Inferior parietal cortex (tissue), 1 donor: ENCODE results near the gene ISCA2.
"Not testable (repeated sequence)": the region's sequence is repeated elsewhere in the genome, so short reads cannot be mapped to it uniquely, and the experiment has no call there.

Experiments used
- DNase-seq: peaks from one replicate; pipeline ENCODE4 v3.0.0-alpha.2; 2016; ENCODE audit errors: extremely low spot score

ISCA2 gene

DNA sequence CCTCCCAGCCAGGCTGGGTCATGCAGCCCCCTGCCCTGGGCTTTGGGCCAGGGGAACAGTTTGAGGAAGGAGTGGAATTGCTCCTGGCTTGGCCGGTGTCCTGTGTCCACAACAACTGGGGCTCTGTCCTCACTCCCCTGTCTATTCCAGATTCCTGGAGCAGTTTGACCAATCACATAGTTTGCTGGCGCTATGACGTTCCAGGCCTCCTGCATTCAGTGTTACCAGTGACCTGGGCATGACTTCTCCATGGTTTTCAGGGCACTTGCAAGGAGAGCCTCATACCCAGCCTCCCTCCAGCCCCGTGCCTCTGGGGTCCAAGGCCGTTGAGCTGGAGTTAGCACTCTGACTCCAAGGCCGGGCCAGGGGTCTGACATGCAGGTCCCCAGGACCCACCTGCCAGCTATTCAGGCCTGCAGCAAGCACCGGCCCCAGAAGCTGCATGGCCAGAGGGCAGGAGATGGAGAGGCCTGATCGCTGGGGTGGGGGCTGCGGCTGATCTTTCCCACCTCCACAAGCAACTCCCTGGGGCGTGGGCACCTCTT, 34.2 kb downstream of the ISCA2 start:
- DNase-seq: no peak

DNA sequence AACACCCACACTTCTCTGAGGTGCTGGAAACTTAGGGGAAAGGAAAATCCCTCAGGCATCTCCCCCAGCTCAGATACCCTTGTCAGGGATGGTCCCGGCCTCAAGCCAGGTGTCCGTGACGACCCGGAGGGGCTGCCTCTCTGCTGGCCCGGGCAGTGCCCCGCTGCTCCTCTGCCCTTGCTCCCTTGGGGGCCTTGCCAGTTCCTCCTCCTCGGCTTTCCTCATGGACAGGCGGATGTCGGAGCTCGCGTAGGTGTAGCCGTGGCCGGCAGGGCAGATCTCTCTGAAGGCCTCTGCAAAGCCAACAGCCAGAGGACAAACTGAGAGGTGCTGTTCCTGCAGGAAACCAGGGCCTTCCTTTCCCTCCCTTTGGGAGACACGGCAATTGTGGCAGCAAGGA, 34.8 kb downstream of the ISCA2 start:
- DNase-seq: no peak

DNA sequence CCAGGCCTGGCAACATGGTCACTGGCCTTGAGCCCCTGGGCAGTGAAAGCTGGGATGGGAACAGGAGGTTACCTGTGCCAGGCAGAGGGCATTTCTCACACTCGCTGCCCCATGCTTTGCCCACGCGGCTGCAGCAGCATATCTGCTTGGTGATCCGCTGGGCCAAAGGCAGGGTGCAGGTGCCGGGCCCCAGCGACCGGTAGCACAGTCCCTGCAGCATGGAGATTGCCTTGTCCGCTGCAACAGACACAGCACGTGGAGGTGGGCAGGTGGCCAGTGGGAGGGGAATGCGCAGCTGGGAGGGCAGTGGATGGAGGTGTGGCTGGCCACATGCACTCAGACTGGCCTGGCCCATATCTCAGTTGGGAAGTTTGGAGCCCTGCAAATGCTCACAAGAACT, 35.3 kb downstream of the ISCA2 start:
- no peak for DNase-seq

DNA sequence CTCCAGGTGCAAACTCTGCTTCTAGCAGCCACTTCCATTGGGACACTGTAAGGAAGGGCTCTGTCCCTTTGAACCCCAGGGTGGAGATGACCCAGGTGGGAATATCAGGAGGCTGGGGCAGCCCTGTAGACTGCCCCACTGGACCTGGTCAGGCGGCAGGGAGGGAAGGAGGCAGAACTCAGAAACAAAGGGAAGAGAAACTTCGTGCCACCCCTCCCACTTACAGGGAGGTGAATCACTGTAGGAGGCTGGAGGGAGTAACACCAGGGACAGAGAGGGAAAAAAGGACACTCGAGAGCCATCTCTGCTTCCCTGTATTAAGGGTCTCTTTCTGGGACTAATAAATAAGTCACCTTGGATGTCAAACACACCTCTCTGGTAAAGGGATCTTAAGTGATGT, 37.4 kb downstream of the ISCA2 start:
- no peak for DNase-seq

DNA sequence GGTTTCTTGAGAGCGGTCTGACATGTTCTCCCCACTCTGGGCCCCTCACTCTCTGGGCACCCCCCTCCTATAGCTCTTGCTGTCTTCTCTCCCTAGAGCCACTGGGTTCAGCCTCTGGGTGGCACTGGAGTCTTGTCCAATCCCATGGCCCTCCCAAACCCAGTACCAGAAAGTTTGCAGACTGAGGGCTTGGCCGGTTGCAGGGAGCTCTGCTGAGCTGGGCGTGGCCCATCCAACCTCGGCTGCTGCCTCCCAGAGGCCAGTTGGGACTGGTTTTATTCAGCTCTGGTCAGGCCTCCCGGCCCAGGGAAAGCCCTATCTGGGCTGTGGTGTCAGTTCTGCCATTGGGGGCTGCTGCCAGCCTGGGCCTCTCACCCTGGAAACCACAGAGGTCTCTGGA, 37.9 kb downstream of the ISCA2 start:
- DNase-seq: no peak

DNA sequence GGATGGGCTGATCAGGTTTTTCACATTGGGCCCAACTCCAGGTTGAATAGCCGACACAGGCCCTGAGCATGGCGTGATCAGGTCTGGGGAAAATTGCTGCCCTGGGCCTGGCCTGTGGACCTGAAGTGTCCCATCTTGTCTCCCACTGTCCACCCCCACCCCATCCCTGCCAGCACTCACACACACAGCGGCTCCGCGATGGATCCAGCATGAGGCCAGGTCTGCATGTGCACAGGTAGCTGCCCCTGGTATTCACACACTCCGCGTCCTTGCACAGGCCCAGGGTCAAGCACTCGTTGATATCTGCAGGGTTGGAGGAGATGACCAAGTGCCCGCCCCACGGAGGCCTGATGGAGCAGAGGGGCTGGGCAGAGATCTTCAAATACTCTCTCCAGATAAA, 38.7 kb downstream of the ISCA2 start:
- no peak for DNase-seq

DNA sequence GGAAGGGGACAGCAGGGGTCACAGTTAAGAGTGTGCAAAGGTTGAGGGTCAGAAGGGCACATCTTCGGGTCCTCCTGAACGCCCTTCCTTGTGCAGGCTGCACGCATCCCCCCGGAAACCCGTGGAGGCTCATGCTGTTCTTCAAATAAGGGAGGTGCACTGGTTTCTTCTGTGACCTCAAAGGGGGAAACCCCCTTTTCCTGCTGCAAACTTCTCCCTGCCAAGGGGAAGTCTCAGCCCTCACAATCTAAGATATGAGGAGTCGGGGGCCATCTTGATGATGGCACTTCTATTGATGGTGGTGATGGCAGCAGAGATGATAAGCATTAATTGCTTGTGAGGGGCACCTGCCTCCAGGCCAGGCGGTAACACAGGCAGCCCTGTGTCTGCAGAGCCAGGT, 40.0 kb downstream of the ISCA2 start:
- no peak for DNase-seq

DNA sequence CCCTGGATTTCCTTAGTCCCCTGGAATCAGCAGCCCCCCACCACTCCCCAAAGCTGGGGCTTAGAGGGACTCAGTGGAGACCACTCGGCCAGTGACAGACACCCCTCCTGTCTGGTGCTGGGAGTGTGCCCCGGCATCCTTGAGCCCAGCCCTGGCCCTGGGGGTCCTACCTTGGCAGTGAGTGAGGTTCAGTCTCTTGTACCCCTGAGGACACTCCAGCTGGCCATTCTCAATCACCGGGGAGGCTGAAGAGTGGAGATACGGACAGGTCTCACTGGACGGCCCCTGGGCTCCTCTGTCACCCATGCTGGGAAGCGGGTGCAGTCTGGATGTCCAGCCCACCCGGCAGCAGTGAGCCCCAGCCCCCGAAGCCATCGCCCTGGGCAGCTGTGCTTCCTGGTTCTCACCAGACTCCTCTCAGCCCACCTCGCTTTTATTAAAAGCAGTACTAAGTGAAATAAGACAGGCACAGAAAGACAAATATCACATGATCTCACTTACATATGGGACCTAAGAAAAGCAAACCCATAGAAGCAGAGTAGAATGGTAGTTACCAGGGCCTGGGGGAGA, 42.3 kb downstream of the ISCA2 start:
- DNase-seq: no peak

DNA sequence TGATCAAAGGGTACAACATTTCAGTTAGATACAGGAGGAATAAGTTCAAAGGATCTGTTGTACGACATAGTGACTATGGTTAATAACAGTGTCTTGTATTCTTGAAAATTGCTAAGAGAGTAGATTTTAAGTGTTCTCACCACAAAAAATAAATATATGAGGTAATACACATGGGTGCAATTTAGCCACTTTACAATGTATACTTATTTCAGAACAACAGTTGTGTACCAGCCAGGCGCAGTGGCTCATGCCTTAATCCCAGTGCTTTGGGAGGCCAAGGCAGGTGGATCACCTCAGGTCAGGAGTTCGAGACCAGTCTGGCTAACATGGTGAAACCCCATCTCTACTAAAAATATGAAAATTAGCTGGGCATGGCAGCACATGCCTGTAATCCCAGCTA, 42.8 kb downstream of the ISCA2 start:
- DNase-seq: not testable (repeated sequence)

DNA sequence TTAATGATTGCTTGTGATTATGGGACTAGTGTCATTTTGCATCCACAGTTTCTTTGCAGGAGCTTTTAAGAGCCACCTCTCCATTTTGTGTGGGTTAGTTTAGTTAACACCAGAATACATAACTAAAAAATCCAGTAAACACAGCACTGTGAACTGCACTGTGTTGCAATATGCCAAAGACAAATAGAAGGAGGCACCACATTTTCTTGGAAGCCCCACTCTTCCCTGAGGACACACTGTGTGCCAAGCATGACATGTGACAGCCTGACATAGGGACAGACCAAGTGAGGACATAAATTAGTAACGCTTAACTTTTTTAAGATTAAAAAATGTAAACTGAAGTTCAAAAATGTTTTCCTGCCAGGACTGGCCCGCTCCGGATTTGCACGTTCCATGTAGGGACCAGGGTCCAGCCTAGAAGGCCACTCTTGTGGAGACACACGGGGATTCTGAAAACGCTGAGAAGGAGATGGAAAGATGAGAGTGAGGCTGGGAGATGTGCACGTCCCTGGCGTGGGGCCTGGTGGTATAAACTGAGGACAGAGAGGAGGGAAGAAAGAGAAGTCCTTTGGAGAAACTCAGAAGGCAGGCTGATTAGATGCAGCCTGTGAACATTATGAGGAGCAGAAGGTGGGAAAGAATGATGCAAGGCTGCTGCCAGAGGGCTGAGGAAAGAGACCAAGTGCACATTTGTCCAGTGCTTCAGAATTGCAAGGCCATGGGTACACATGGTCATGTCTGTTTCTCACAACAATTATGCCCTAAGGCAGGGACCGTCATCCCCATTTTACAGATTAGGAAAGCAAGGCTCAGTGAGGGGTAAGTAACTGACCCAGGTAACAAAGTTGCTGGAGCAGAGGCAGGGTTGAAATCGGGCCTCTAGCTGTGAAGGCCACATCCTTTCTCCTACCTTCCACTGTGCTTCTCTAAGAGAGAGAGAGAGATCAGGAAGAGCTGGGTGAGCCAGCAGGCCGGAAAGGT, 45.1 kb downstream of the ISCA2 start:
- DNase-seq: no peak

DNA sequence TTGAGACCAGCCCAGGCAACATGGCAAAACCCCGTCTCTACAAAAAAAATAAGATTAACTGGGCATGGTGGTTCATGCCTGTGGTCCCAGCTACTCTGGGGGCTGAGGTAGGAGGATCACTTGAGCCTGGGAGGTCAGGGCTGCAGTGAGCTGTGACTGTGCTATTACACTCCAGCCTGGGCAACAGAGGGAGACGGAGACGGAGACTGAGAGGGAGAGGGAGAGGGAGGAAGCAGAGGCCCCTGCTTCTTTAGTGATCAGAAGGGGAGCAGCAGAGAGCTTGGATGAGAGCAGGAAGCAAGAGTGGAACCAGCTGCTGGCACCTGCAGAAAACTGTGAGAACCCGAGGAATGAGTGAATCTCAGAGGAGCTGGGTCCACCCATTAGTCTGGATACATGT, 45.9 kb downstream of the ISCA2 start:
- no peak for DNase-seq

DNA sequence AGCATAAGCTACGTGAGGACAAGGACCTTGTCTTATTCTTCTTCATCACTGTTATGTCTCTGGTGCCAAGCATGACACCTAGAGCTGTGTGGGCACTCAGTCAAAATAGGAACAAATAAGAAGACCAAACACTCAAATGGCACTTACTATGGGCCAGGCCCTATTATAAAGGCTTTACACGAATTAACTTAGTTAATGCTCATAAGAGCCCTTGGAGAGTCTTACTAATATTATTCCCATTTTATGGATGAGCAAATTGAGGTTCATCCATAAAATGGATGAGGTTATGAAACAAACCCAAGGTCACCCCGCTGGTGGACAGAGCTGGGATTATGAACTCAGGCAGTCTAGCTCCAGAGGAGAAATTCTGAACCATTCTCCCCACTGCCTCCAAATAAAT, 47.7 kb downstream of the ISCA2 start:
- no peak for DNase-seq

DNA sequence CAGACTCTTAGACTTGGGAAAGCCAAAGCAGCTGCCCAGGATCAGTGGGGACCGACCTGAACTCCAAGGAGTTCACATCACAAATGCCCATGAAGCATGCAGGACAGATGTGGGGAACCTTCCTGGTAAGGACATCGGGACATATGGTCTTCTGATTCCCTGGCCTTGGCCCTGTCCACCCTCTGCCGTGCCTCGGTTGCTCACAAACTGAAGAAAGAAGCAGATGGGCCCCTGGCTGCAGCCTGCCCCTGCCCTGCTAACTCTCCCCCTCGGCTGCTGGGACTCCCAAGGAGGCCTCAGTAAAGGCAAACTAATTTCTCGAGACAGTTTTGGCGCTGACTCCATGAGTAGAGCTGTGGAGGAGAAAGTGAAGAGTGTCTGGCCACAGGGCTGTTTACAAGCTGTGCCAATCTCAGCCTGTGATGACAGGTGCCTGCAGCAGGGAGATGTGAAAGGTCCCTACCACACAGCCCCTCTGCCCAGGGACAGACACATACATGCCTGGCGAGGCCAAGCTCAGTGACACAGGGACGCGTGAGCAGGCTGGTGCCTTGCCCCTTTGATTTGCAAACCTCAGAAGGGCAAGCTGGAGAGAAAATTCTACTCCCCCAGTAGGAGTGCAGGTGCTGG, 48.6 kb downstream of the ISCA2 start:
- no peak for DNase-seq

DNA sequence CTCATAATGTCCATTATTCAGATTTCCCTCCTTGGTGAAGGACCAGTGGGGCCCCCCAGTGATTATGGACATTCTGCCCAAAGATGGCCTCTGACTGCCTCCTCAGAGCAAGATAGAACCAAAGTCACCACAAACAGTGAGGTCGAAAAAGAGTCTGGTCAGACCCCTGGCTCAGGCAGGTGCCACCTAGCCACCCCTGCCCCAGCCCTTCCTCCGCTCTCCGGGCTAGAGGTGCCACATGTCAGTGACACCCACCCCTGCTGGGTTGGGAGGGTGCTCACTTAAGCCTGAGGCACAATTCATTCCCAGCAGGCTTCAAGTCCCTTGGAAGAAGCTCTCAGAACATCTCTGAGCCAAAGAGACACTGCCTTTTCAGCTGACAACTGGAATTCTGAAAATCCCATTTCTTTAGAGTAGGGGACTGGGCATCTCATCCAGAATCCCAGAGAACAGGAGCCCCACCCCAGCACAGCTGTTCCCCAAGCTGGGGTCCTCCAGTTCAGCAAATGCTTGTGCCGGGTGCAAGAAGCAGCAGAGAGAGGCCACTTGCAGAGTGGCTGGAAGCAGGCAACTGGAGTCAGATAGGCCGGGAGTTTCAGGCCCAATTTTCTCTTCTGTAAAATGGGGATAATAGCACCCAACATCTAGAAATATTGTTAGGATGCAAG, 50.3 kb downstream of the ISCA2 start:
- no peak for DNase-seq

DNA sequence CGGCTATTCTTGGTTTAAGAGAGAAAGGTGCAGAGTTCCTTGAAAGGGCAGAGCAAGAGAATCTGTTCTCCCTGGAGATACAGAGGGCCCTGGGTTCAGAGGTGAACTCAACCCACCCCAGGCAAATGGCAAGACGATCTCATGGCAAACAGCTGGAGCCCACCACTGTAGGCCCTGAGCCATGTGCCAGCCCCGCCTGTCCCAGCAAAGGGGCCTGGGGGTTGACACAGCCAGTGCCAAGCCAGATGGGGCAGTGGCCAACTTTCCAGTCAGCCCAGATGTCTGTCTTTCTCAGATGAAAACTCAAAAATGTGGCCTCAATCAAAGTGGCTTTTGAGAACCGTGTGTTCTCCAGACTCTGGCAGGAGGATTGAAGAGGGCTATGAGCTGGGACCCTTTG, 51.8 kb downstream of the ISCA2 start:
- no peak for DNase-seq

DNA sequence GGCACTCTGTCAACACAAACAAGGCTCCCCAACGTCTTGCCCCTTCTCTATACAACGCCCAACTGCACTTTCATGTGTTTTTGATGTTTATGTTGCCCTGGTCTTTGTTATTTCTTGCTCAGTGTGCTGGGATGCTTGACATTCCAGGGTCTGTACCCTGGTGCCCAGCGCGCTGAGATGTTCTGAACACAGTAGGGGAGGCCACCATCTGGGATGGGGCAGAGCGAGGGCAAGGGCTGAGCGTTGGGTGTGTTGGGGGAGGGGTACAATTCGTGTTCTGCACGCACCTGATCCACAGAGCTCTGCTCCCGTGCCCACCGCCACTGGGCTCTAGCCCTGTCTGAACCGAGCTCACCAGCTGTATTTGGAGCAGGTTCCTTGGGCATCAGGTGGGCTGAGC, 52.9 kb downstream of the ISCA2 start:
- no peak for DNase-seq
